ENCODE results near the gene RNF220. TPM values are rescaled to one million over a fixed set of nuclear protein-coding genes. Genes with fewer than 3 reads are reported as not detected.

Gene RNF220
- total RNA-seq, 1 donor from 2014 or later: 62.2 TPM

GRCh38 chr1:44610527-44611148 lies 205.6 kb downstream of the RNF220 start:
- no peak for DNase-seq (ENCODE audit: low spot score)

- DNase-seq (ENCODE audit: low spot score): no peak
Measured at GRCh38 chr1:44611419-44611818, 206.4 kb downstream of the RNF220 start.

- no peak for DNase-seq (ENCODE audit: low spot score)
Measured at GRCh38 chr1:44611866-44612265, 206.8 kb downstream of the RNF220 start.

- no peak for DNase-seq (ENCODE audit: low spot score)
Measured at GRCh38 chr1:44613941-44614340, 208.9 kb downstream of the RNF220 start.

GRCh38 chr1:44616284-44616990 lies 211.4 kb downstream of the RNF220 start:
- no peak for DNase-seq (ENCODE audit: low spot score)

- DNase-seq (ENCODE audit: low spot score): no peak
Measured at GRCh38 chr1:44616991-44617702, 212.1 kb downstream of the RNF220 start.

GRCh38 chr1:44617703-44618029 lies 212.6 kb downstream of the RNF220 start:
- DNase-seq (ENCODE audit: low spot score): no peak

- DNase-seq (ENCODE audit: low spot score): no peak
Measured at GRCh38 chr1:44619261-44619900, 214.3 kb downstream of the RNF220 start.

- DNase-seq (ENCODE audit: low spot score): no peak
Measured at GRCh38 chr1:44620072-44620471, 215.0 kb downstream of the RNF220 start.

GRCh38 chr1:44621841-44622286 lies 216.8 kb downstream of the RNF220 start:
- no peak for DNase-seq (ENCODE audit: low spot score)

- no peak for DNase-seq (ENCODE audit: low spot score)
Measured at GRCh38 chr1:44624268-44624901, 219.3 kb downstream of the RNF220 start.

GRCh38 chr1:44625348-44625747 lies 220.3 kb downstream of the RNF220 start:
- no peak for DNase-seq (ENCODE audit: low spot score)

GRCh38 chr1:44628962-44629756 lies 224.1 kb downstream of the RNF220 start:
- DNase-seq (ENCODE audit: low spot score): no peak

GRCh38 chr1:44630116-44630515 lies 225.1 kb downstream of the RNF220 start:
- DNase-seq (ENCODE audit: low spot score): no peak

- DNase-seq (ENCODE audit: low spot score): no peak
Measured at GRCh38 chr1:44631333-44631646, 226.2 kb downstream of the RNF220 start.

GRCh38 chr1:44631647-44632539 lies 226.8 kb downstream of the RNF220 start:
- peak; percentile 94 for DNase-seq (ENCODE audit: low spot score)

GRCh38 chr1:44632598-44632997 lies 227.5 kb downstream of the RNF220 start:
- DNase-seq (ENCODE audit: low spot score): no peak

GRCh38 chr1:44634606-44635189 lies 229.6 kb downstream of the RNF220 start:
- DNase-seq (ENCODE audit: low spot score): no peak

- no peak for DNase-seq (ENCODE audit: low spot score)
Measured at GRCh38 chr1:44635439-44635838, 230.4 kb downstream of the RNF220 start.
